22Rv1 (cell line): Measurements from ENCODE around the gene VASP.

Experiments
- ZFX ChIP-seq: fragments of 450-650 bp; IDR thresholded peaks from 2 replicates; pipeline ENCODE4 v1.6.1; 2017; ENCODE audit warnings: antibody characterized with exemption, borderline replicate concordance
- TF ChIP-seq, protein P1 (sequence below): fragments of 450-650 bp; IDR thresholded peaks from 2 replicates; pipeline ENCODE4 v1.5.1; 2017; ENCODE audit warnings: mild to moderate bottlenecking

- TF ChIP-seq, protein P1, sequence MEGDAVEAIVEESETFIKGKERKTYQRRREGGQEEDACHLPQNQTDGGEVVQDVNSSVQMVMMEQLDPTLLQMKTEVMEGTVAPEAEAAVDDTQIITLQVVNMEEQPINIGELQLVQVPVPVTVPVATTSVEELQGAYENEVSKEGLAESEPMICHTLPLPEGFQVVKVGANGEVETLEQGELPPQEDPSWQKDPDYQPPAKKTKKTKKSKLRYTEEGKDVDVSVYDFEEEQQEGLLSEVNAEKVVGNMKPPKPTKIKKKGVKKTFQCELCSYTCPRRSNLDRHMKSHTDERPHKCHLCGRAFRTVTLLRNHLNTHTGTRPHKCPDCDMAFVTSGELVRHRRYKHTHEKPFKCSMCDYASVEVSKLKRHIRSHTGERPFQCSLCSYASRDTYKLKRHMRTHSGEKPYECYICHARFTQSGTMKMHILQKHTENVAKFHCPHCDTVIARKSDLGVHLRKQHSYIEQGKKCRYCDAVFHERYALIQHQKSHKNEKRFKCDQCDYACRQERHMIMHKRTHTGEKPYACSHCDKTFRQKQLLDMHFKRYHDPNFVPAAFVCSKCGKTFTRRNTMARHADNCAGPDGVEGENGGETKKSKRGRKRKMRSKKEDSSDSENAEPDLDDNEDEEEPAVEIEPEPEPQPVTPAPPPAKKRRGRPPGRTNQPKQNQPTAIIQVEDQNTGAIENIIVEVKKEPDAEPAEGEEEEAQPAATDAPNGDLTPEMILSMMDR, result no peak
- no peak for TF ChIP-seq ZFX
These were observed 15.0 kb downstream of the VASP start for GRCh38 chr19:45522010-45522941.
